ENCODE results near the gene NACAD.

NACAD gene

GRCh38 chr7:45092100-45092930 is 3.5 kb upstream of the NACAD start:
- no peak for DNase-seq (ENCODE audit: low read depth)

- no peak for DNase-seq (ENCODE audit: low read depth)
These were observed 647 bp upstream of the NACAD start for GRCh38 chr7:45089341-45089891.

GRCh38 chr7:45088146-45088701 is 545 bp downstream of the NACAD start:
- DNase-seq (ENCODE audit: low read depth), result no peak

GRCh38 chr7:45087301-45088145 is 1.2 kb downstream of the NACAD start:
- DNase-seq (ENCODE audit: low read depth), result no peak

- DNase-seq (ENCODE audit: low read depth), result no peak
These were observed 2.3 kb downstream of the NACAD start for GRCh38 chr7:45086331-45087065.

GRCh38 chr7:45085619-45086200 is 3.1 kb downstream of the NACAD start:
- no peak for DNase-seq (ENCODE audit: low read depth)

GRCh38 chr7:45084901-45085618 is 3.7 kb downstream of the NACAD start:
- DNase-seq (ENCODE audit: low read depth), result no peak

- DNase-seq (ENCODE audit: low read depth), result no peak
These were observed 4.4 kb downstream of the NACAD start for GRCh38 chr7:45084336-45084735.

- DNase-seq (ENCODE audit: low read depth), result no peak
These were observed 5.9 kb downstream of the NACAD start for GRCh38 chr7:45082831-45083331.

- DNase-seq (ENCODE audit: low read depth), result no peak
These were observed 6.5 kb downstream of the NACAD start for GRCh38 chr7:45082031-45082830.

- no peak for DNase-seq (ENCODE audit: low read depth)
These were observed 7.1 kb downstream of the NACAD start for GRCh38 chr7:45081670-45081974.

GRCh38 chr7:45080958-45081669 is 7.7 kb downstream of the NACAD start:
- DNase-seq (ENCODE audit: low read depth), result no peak

- no peak for DNase-seq (ENCODE audit: low read depth)
These were observed 8.4 kb downstream of the NACAD start for GRCh38 chr7:45080265-45080957.

- no peak for DNase-seq (ENCODE audit: low read depth)
These were observed 10.6 kb downstream of the NACAD start for GRCh38 chr7:45078125-45078681.

- no peak for DNase-seq (ENCODE audit: low read depth)
These were observed 11.2 kb downstream of the NACAD start for GRCh38 chr7:45077579-45077978.

GRCh38 chr7:45076946-45077345 is 11.8 kb downstream of the NACAD start:
- DNase-seq (ENCODE audit: low read depth), result no peak

- DNase-seq (ENCODE audit: low read depth), result no peak
These were observed 12.6 kb downstream of the NACAD start for GRCh38 chr7:45075871-45076796.
